NCI-H226 (cell line): ENCODE results near the gene CDH20.

ENCODE experiments used
- DNase-seq: peaks from one replicate; pipeline ENCODE4 v3.0.0-alpha.2; 2015

CDH20 gene

GRCh38 chr18:61542596-61542995 is 209.4 kb downstream of the CDH20 start:
- no peak for DNase-seq

DNA sequence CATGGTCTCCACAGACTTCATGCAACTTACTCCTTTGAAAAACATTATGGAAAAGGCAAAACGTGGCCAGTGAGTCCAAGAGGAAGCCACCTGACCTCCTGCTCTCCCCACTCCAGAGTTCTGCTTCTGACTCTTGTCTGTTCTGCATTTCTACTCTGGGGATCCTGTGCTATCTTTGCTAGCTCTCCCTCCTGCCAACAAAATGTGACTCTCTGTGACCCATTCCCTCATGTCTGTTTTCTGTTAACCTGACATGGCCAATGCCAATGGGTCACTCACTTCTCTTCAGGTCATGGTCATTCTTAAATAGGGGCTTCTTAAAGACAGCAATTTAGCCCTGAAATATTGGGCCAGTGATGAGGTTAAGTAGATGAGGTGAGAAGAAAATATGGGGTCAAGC is 210.3 kb downstream of the CDH20 start:
- no peak for DNase-seq

DNA sequence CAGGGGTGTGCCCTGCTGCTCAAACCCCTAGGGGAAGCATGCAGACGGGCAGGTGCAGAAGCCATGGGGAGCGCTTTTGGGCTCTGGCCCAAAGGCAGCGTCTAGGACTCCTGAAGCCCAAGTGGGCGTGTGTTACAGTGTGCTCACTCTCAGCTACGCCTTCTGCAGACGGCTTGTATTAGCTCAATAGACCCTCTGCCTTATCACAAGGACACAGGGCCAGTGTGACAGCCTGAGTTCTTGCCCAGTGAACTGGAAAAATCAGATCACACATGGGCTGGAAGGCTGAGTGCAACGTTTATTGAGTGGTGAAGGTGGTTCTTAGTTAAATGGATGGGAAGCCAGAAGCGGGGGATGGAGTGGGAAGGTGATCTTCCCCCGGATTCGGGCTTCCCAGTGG is 210.9 kb downstream of the CDH20 start:
- DNase-seq, result no peak

DNA sequence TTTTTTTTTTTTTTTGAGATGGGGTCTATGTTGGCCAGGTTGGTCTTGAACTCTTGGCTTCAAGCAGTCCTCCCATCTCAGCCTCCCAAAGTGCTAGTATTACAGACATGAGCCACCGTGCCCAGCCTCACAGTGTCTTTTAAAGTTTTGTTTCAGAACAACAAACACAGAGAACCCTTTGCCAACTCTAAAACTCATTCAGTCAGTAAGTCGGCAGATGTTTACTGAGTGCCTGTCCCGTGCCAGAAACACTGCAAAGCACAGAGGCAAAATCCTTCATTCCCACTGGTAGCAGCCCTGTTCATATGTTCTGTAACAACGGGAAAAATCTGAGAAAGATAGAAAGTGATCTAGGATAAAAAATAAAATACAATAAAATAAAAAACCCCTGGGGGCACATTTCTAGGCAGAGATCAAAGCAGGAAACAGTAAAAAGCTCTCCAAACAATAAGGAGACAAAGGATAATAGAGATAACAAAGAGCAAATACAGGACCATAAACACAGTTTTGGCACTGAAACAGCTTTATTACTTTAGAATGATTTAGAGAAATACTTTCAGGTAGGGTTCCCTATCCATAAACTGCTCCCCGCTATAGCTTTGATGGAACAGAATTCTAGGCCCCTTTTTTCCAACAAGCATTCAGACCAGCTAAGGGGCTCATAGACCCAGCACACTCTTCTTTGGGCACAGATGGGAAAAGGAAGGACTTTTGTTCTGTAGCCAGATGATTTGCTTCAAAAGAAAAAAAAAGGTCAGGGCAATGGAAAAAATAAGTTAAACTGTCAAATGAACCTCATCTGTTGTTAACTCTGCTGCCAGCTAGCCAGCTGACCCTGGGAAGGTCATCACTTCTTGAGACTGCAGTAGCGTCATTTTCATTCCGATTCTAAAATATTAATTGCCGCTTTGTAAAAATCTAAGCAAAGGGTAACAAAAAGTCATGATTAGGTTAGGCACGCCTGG is 212.3 kb downstream of the CDH20 start:
- no peak for DNase-seq

DNA sequence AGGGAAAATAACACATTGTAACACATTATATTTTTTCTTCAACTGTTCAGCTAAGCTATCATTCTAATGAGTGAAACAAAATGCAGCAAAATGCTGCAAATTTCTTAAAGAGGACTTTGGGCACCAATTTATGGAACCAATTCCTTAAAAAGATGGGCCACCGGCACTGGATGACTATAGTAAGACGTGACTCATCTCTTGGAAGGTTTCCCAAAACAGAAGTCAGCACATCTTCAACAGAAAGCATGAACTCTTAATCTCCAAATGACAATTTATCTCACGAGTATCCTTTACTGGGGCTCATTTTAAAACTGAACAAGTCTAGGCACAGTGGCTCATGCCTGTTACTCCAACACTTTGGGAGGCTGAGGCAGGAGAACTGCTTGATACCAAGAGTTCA is 213.4 kb downstream of the CDH20 start:
- peak; percentile 8 for DNase-seq

- no peak for DNase-seq
Observed at GRCh38 chr18:61549416-61549815, 216.2 kb downstream of the CDH20 start.

GRCh38 chr18:61549889-61550288 is 216.7 kb downstream of the CDH20 start:
- no peak for DNase-seq

DNA sequence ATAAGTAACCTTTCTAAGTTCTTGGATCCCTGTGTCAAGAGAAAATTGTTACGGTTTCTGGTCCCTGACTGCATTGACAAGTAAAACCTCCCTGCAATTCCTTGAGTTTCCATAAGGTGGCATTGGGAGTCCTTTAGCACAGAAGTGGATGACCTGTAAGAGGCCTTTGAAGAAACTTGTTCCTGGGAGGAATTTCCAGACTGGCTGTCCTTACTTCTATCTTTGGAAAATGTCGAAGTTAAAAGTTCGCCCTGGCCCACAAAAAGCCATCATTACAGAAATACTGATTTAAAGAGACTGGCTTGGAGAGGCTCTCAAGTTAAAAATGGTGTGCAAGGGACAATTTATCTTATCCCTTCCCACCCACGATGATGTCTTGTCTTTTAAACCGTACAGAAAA is 218.4 kb downstream of the CDH20 start:
- DNase-seq, result peak; percentile 34

GRCh38 chr18:61553045-61553659 is 219.9 kb downstream of the CDH20 start:
- no peak for DNase-seq

DNA sequence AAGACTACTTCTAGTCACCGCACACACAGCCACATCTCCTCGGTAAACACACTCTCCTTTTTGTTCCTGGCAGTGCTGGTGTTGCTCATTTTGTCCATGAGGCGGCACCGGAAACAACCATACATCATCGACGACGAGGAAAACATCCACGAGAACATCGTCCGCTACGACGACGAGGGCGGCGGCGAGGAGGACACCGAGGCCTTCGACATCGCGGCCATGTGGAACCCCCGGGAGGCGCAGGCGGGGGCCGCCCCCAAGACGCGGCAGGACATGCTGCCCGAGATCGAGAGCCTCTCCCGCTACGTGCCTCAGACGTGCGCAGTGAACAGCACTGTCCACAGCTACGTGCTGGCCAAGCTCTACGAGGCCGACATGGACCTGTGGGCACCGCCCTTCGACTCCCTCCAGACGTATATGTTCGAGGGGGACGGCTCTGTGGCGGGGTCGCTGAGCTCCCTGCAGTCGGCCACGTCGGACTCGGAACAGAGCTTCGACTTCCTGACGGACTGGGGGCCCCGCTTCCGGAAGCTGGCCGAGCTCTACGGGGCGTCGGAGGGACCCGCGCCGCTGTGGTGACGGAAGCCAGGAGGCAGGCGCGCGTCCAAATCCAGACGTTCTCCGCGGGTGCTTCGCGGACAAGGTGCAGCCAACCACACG is 221.0 kb downstream of the CDH20 start:
- no peak for DNase-seq

GRCh38 chr18:61554946-61555361 is 221.7 kb downstream of the CDH20 start:
- no peak for DNase-seq

GRCh38 chr18:61556316-61556715 is 223.1 kb downstream of the CDH20 start:
- DNase-seq, result no peak

GRCh38 chr18:61556862-61557261 is 223.6 kb downstream of the CDH20 start:
- no peak for DNase-seq

GRCh38 chr18:61569176-61569892 is 236.1 kb downstream of the CDH20 start:
- peak; percentile 52 for DNase-seq

DNA sequence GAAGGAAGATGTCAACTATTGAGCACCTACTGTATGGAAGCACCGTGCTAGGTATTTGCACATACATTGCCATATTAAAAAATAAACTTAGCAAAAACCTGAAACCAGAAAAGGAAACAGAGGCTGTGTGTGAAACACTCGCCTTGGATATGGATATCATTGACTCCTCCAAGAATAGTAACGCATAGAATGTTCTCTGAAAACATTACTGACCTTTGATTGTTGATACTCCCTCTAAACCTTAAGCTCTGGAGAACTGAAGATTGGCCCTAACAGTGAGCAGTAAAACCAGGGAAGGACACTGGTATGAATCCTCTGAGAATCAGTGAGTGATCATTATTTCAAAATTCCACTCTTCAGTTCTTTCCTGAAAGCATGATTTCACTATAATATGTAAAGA is 236.8 kb downstream of the CDH20 start:
- no peak for DNase-seq

DNA sequence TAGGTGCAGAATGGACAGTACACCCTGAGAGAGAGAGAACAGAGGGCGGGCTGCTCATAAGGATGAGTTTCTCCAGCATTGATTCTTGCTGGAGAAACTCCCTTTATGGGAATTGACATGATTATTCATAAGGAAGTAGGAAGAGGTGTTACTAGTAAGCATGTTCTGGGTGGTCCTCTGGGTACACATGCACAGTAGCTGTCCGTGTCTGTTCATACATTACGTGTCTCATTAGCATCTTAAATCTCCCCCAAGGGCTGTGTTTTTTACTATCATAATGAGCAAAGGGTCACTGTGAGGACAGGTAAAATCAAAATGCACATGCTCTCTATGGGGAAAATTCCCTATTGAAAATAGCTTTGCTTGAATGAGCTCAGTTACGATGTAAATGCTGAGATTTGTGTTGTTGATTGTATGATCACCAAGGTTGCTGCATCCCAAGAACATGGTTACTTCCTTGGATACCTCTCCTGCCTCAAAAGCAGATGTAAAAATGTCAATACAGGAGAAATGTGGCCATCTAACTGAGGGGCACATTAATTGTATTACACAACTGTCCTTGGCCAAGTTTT is 238.9 kb downstream of the CDH20 start:
- DNase-seq, result no peak

DNA sequence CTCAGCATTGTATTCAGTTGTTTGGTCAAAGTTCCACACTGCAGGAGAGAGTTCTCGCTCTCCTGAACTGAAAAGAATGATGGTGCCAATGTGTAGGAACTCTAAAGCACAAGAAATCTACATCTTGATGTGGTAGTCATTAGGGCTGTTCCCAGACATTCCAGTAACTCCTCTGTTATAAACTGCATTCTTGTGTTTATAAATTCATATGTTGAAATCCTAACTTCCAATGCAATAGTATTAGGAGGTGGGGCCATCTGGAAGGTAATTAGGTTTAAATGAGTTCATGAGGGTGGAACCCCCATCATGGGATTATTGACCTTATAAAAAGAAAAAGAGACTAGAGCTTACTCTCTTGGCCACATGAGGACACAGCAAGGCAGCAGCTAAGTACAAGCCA is 239.6 kb downstream of the CDH20 start:
- no peak for DNase-seq

DNA sequence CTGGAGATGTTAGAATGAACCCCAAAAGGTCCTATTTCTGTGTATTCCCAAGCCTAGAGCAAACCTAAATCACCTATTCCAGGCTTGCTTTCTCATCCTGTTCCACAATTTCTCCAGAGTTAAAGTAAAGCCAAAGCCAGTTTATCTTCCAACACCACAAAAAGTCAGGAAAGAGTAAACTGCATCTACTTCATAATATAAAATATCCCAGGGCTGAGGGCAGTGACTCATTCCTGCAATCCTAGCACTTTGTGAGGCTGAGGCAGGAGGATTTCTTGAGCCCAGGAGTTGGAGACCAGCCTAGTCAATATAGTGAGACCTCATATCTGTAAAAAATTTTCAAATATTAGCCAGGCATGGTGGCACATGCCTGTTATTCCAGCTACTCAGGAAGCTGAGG is 241.4 kb downstream of the CDH20 start:
- DNase-seq, result peak; percentile 1

DNA sequence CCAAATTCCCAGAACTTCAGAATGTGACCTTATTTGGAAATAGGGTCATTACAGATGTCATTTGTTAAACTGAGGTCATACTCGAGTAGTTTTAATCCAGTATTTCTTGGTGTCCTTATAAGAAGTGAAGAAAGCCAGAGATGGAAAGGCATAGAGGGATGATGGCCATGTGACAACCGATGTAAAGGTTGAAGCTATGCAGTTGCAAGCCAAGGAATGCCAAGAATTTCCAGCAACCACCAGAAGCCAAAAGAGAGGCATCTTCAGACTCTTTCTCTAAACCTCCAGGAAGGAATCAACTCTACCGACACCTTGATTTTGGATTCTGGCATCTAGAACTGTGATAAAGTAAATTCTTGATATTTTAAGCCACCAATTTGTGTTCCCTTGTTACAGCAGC is 242.2 kb downstream of the CDH20 start:
- DNase-seq, result no peak

DNA sequence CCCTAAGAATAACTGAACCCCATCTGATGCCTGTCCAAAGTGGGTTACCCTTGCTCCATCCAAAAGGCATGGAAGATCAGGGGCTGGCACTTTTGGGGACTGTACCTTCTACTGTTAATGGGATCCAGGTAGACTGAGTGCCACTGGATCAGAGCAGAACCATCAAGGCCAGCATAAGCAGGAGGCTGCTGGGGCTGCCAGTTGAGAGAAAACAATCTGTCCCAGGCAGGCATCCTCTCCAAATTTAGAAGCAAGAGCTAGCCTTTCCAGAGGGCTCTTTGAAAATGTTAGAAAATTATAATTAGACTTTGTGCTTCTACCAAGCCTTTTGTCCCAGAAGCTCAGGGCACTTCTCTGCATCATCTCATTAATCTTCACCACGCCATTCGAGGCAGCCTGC is 245.6 kb downstream of the CDH20 start:
- no peak for DNase-seq

GRCh38 chr18:61579581-61579980 is 246.4 kb downstream of the CDH20 start:
- no peak for DNase-seq

GRCh38 chr18:61580046-61580445 is 246.8 kb downstream of the CDH20 start:
- DNase-seq, result no peak
